ENCODE results near the gene CBLN3. TPM values are rescaled to one million over a fixed set of nuclear protein-coding genes. Genes with fewer than 3 reads are reported as not detected.
"Not testable (repeated sequence)": the region's sequence is repeated elsewhere in the genome, so short reads cannot be mapped to it uniquely, and the experiment has no call there.

CBLN3 gene
- total RNA-seq, 1 donor from 2014 or later = 5.2 TPM

- Mint-ChIP-seq H3K9me3 (ENCODE audit: low read depth) (no peaks in the 10 kb centered on the region), H3K4me1 (ENCODE audit: low read depth) (peaks cover 21% of the 10 kb centered on the region), H3K27ac (ENCODE audit: unreplicated experiment) (no peak overlapping the region), H3K27me3 (ENCODE audit: low read depth) (no peaks in the 10 kb centered on the region), H3K4me3 (ENCODE audit: unreplicated experiment) (no peak overlapping the region), H3K36me3 (ENCODE audit: low read depth) (no peaks in the 10 kb centered on the region)
- TF ChIP-seq, protein P1, sequence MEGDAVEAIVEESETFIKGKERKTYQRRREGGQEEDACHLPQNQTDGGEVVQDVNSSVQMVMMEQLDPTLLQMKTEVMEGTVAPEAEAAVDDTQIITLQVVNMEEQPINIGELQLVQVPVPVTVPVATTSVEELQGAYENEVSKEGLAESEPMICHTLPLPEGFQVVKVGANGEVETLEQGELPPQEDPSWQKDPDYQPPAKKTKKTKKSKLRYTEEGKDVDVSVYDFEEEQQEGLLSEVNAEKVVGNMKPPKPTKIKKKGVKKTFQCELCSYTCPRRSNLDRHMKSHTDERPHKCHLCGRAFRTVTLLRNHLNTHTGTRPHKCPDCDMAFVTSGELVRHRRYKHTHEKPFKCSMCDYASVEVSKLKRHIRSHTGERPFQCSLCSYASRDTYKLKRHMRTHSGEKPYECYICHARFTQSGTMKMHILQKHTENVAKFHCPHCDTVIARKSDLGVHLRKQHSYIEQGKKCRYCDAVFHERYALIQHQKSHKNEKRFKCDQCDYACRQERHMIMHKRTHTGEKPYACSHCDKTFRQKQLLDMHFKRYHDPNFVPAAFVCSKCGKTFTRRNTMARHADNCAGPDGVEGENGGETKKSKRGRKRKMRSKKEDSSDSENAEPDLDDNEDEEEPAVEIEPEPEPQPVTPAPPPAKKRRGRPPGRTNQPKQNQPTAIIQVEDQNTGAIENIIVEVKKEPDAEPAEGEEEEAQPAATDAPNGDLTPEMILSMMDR (IDR thresholded peaks at IDR 0.05) = no peak
- no peak for DNase-seq (ENCODE audit: low spot score)
These were observed 38.6 kb downstream of the CBLN3 start for GRCh38 chr14:24390701-24391468.

- DNase-seq (ENCODE audit: low spot score) = no peak
- TF ChIP-seq, protein P1 (IDR thresholded peaks at IDR 0.05) = no peak
- Mint-ChIP-seq H3K4me1 (ENCODE audit: low read depth) (peaks cover 18% of the 10 kb centered on the region), H3K9me3 (ENCODE audit: low read depth) (no peaks in the 10 kb centered on the region), H3K36me3 (ENCODE audit: low read depth) (no peaks in the 10 kb centered on the region), H3K4me3 (ENCODE audit: unreplicated experiment) (no peak overlapping the region), H3K27ac (ENCODE audit: unreplicated experiment) (no peak overlapping the region), H3K27me3 (ENCODE audit: low read depth) (no peaks in the 10 kb centered on the region)
These were observed 40.1 kb downstream of the CBLN3 start for GRCh38 chr14:24389226-24389848.

GRCh38 chr14:24388474-24389179, 40.8 kb downstream of the CBLN3 start:
- Mint-ChIP-seq H3K4me3 (ENCODE audit: unreplicated experiment) (no peak overlapping the region), H3K36me3 (ENCODE audit: low read depth) (no peaks in the 10 kb centered on the region), H3K4me1 (ENCODE audit: low read depth) (peaks cover 16% of the 10 kb centered on the region), H3K27ac (ENCODE audit: unreplicated experiment) (no peak overlapping the region), H3K9me3 (ENCODE audit: low read depth) (no peaks in the 10 kb centered on the region), H3K27me3 (ENCODE audit: low read depth) (no peaks in the 10 kb centered on the region)
- DNase-seq (ENCODE audit: low spot score) = no peak
- TF ChIP-seq, protein P1 (IDR thresholded peaks at IDR 0.05) = no peak

DNA sequence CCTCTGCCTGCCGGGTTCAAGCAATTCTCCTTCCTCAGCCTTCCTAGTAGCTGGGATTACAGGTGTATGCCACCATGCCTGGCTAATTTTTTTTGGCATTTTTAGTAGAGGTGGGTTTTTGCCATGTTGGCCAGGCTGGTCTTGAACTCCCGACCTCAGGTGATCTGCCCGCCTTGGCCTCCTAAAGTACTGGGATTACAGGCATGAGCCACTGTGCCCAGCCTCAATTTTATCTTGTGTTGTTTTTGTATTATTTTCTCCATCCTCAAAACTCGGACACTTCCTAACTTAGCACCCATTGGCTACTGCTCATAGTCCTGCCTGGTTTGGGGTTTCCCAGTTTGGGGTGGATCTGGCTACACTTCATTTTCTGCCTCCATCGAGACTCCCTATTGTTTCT, 41.9 kb downstream of the CBLN3 start:
- not testable (repeated sequence) for H3K9me3 Mint-ChIP-seq (ENCODE audit: low read depth); H3K27me3 Mint-ChIP-seq (ENCODE audit: low read depth); H3K36me3 Mint-ChIP-seq (ENCODE audit: low read depth); DNase-seq (ENCODE audit: low spot score); H3K4me3 Mint-ChIP-seq (ENCODE audit: unreplicated experiment); H3K27ac Mint-ChIP-seq (ENCODE audit: unreplicated experiment)
- H3K4me1 Mint-ChIP-seq (ENCODE audit: low read depth) = peaks cover 12% of the 10 kb centered on the region

- no peak for DNase-seq (ENCODE audit: low spot score)
- no peaks in the 10 kb centered on the region for H3K27me3 Mint-ChIP-seq (ENCODE audit: low read depth)
- no peaks in the 10 kb centered on the region for H3K36me3 Mint-ChIP-seq (ENCODE audit: low read depth)
- peaks cover 6% of the 10 kb centered on the region for H3K4me1 Mint-ChIP-seq (ENCODE audit: low read depth)
- no peak overlapping the region for H3K27ac Mint-ChIP-seq (ENCODE audit: unreplicated experiment)
- no peaks in the 10 kb centered on the region for H3K9me3 Mint-ChIP-seq (ENCODE audit: low read depth)
- H3K4me3 Mint-ChIP-seq (ENCODE audit: unreplicated experiment) = no peak overlapping the region
- TF ChIP-seq, protein P1 (IDR thresholded peaks at IDR 0.05) = no peak
These were observed 42.5 kb downstream of the CBLN3 start for GRCh38 chr14:24387009-24387345.
